Stimulated activated CD4-positive, alpha-beta T cell treated with anti-CD3 and anti-CD28 coated beads, Interleukin-2, amount 100 ng/mL, for 48 hours (primary cell): ENCODE results near the gene HECW1.
A peak's percentile ranks its signal among the peaks of the same experiment; 100 is the strongest.
"Not testable (repeated sequence)": the region's sequence is repeated elsewhere in the genome, so short reads cannot be mapped to it uniquely, and the experiment has no call there.

ENCODE experiments used
- DNase-seq, 2 donors: peaks; one replicate each; pipeline ENCODE4 v3.0.0-alpha.2; 2020

Gene HECW1

DNA sequence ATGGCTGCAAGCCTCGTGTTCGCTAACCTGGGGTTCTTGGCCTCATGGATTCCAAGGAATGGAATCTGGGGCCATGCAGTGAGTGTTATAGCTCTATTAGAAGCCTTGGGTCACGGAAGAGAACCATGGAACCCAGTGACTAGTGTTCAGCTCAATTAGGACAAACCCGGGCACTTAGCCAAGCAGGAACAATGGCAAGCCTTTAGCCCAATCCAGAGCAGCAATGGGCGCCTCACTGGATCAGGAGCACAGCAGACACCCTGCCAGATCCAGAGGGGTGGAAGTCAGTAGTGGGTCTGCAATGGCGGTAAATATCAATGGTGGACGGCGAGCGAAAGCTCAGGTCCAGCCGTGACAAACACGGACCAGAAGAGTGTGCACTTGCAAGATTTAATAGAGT is 98.1 kb downstream of the HECW1 start:
- DNase-seq: not testable (repeated sequence)

DNA sequence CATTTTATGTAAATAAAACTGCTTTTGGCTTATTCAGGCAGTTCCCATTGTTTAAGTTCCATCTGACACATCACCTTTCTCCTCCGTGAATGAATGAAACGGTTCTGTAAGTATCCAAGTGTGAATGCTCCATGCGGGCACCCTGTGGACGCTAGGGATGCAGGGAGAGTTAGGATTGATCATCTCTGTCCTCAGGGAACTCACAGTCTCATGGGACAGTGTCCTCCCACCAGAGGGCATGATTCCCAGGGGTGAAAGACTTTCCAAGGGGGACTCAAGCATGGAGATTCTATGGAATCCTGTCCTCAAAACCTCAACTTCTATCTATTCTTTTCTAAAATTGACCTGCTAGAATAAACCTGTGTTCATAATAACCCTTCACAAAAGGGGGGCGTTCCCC is 98.8 kb downstream of the HECW1 start:
- DNase-seq: no peak

DNA sequence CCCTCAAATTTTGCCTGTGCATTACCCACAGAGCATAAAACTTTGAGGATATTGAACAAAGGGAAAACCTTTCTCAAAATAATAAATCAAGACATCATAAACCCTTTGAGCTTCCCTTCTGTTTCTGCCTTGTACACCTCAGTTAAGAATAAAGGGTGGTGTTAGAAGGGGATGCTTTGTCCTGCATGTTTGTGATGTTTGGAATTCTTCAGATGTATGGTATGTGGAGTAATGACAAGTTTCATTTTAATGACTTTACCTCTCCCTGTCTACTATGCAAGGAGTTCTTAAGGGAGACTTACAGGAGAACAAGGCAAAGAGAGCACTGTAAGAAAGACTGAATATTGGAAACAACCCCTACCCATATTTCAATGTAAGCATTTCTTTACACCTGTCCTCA is 99.2 kb downstream of the HECW1 start:
- DNase-seq: no peak

DNA sequence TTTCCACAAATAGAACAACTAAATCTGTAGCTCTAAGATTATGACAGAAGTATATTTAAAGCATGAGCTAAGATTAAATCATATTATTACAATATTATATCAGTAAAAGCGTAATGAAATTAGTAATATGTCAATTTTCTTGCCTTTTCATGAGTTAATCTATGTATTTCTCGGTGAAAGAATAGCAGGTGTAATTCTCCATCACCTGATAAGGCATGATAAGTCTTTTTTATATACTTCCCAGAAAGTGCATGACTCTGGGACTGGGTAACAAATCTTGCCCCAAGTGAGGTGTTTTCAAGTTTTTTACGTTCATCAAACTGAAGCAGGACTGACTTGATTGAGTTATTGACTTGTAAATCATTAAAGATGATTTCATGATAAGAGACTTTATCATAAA is 100.5 kb downstream of the HECW1 start:
- no peak for DNase-seq

DNA sequence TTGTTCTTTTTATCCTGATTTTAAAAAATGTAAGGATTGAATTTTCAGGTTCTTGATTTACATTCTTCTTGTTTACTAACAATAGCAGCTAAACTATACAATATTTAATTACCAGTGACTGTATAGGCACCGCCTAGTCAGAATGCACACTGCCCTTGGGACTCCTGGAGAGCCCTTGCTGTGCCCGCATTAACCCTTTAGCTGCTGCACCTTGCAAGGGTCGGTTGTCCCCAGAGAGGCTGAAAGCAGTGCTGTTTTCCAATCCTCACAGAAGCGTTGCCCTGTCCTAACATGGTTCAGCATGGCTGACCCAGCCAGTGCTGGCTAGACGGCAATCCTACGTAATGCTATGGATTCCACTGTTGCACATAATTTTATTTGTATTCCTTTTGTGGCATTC is 102.6 kb downstream of the HECW1 start:
- DNase-seq: no peak

DNA sequence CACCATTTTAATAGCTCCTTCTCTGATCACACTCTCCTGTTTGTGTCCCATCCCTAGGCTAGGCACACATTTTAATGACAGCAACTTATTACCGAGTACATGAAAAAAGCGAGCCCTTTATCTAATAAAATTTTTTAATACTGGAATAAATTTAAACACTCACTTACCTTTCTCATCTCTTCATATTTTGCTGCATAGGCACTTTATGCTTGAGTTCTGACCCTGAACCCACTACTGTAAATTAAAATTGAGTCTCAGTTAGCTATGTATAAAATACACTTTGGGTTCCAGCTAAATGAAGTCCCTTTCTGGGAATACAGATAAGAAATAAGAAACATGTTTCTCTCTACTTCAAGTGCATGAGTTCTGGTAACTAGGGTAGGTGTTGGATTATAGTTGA is 104.6 kb downstream of the HECW1 start:
- DNase-seq: no peak

DNA sequence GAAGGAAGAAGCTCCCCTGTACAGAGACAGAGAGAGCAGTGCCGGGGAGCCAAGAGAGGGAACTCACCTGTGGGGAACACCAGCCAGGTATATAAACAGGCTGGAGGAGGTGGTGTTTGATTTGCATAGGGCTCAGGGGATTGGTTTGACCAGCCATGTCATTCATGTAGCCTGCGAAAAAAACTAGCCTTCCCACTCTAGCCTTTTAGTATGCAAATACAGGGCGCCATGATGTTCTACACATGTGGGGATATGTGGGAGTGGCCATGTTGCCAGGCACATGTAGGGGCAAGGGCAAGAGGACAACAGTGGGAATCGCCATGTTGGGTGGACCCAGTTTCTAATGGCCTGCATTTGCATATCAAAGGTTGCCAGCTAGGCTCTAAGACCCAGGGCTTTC is 106.5 kb downstream of the HECW1 start:
- DNase-seq: not testable (repeated sequence)

DNA sequence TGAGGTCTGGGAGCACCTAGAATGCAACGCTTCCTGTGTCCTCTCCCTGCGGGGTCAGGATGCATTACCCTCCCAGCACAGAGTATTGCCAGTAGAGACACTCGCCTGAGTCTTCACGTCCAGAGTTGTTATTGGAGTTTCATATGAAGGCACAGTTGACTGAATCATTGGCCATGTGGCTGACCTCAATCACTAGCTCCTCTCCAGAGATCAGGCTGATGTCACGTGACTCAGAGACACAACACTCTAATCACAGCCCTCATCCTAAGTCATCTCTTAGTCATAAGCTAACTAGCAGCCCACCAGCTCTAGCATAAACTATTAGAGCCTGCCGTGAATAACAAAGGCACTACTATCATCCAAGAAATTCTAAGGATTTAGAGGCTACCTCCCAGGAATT is 107.8 kb downstream of the HECW1 start:
- DNase-seq: no peak

DNA sequence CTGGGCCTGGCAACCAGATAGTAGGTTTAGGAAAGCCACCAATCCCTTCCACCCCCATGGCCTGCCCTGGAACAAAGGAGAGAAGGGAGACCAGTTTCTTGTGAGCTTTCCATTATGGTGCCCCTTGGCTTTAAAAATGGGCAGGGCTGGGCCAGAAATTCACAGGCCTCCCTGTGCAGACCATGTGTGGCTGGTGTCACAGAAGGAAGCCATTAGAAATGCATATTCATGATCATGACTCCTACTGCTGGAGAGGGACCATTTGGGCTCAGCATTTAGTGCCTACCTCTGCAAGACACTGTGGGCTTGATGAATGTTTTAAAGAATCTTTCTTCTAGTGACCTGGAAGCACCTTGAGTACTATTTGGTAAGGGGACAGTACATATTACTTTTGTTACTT is 108.3 kb downstream of the HECW1 start:
- DNase-seq: no peak

DNA sequence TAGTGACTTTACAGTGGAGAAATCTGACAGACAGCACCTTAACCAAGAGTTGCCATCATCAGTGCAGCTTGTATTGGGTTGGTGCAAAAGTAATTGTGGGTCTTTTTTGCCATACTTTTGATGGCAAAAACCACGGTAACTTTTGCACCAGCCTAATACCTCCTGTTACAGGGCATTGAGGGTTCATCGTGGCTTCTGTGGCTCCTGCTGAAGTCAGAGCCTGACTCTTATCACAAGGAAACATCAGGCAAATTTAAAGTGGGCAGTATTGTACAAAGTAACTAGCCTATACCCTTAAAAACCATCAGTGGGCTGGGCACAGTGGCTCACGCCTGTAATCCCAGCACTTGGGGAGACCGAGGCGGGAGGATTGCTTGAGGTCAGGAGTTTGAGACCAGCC is 117.4 kb downstream of the HECW1 start:
- DNase-seq: no peak

DNA sequence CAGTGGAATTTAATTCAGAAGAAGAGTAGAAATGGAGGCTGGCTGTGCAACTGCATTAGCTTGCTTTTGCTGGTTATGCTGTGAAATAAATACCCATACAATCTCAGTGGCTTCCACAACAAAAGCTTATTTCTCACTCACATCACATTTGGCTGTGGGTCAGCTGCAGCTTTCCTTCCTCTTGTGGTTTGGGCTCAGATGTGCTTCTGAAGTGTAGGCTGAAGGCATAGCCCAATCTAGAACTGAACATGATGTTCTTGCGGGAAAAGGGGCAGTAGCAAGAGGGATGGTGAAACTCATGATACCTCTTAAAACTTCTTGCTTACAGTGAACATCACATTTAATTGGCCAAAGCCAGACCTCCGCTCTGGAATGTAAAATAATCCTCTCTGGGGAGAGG is 119.9 kb downstream of the HECW1 start:
- no peak for DNase-seq

DNA sequence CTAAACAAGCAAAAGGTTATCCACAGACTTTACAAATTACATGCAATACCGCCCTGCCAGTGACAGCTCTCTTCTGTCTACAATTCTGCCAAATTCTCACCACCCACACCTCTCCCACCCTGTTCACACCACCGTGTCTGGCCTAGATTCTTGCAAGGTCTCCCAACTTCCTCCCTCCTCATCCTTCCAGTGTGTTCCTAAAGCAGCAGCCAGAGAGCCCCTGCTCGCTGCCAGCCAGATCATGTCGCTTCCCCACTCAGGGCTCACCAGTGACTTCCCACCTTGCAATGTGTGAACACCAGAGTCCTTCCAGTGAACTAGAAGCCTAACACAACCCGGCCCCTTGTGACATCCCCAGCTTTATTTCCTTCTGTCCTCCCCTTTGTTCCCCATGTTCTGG is 121.6 kb downstream of the HECW1 start:
- no peak for DNase-seq

DNA sequence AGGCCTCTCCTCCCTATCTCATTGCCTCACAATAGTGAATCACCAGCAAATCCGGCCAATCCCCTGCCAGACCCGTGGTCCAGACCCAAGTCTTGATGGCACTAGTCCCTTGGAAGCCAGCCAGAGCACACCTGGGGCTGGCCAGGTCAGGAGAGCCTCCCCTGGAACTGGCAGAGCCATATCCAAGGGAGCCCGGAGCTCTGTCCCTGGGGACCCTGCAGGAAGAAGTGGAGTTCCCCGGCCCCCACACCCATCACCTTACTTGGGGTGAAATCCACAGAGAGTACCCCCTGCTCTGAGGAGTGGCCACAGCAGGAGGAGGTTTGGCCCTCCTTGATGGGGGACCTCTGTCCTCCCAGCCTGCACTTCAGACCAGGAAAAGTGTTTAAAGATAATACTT is 122.5 kb downstream of the HECW1 start:
- DNase-seq: no peak

DNA sequence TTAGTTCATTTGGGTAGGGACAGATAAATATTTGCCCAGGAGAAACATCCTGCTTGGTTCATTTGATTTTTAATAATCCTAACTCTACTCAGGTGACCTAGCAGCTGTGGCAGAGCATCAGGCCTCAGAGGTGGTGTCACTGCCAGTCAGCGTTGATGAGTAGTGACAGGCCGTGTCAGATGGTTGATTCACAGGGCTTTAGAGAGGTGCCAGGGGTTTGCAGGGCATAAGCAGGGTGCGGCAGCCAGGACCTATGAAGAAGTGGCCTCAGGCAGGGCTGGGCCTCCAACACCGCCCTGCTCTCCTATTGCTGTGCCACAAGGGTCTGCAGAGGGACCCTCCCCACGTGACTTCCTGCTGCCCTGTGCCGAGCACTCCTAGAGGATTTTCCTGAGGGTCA is 128.1 kb downstream of the HECW1 start:
- no peak for DNase-seq

DNA sequence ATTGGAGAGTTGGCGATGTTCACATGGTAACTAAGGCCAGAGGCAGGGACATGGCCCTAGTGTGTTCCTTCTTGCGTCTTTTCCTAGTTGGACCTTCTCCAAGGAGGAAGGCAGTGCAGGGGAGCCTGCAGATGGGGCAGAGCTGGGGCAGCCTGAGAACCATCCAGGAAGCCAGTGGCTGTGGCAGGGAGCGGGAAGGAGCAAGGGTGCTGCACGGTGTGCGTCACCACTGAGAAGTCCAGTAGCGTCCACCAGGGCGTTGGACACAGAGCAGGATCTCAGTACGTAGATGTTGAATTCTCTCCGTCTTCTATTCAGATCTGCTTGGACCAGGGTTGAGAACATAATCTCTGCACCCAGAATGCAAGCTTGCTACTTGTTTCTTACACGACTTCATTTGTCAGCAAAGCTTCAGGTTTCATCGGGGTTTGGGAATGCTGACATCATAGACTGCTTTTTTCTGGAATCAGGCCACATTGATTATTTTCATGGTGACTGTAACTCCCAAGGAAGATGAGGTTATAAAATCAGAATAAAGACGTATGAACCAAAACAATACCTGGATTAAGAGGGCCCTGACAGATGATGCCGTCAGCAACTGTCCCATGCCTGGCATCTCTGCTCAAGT is 130.3 kb downstream of the HECW1 start:
- DNase-seq: no peak

DNA sequence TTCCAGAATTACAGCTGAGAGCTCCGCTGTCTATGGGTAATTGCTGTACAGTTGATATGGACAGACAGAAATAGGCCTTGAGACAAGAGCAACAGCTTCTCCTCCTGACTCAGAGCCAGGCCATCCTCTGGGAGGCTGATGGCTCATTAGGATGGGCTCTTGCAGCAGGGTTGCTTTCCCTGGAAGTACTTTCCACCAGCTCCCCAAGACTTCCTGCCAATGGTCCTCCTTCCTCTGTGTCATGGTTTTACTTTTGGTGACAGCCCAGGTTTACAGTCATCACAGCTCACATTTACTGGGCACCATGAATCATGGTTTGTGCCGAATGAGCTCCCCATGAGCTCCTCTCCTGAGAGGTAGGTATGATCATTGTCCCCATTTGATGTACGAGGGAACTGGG is 131.8 kb downstream of the HECW1 start:
- DNase-seq: no peak

DNA sequence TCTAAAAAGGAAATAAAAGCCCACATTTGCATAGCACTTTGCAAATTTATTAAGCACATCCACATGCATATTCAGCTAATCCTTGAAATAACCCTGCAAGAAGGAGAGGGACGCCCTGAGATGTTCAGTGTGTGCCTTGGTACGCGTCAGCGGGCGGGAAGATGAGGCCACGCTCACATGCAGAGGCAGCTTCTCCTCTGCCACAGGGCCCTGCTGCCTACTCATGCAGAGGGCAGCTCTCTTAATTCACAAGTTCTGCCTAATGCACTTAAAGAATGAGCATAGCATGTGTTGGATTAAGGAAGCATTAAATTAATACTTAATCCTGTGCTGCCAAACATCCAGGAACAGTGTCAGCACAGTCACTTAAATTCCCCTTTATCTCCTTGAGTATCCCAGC is 132.3 kb downstream of the HECW1 start:
- no peak for DNase-seq

DNA sequence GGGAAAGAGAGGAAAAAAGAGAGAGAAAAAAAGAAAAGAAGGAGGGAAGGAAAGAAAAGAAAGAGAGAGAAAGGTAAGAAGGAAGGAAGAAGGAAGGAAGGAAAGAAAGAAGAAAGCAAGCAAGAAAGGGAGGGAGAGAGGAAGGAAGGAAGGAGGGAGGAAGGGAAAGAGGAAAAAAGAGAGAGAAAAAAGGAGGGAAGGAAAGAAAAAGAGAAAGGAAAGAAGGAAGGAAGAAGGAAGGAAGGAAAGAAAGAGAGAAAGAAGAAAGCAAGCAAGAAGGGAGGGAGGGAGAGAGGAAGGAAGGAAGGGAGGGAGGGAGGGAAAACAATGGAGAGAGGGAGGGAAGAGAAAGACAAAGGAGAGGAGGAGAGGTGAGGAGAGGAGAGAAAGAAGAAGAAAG is 135.3 kb downstream of the HECW1 start:
- DNase-seq: no peak

DNA sequence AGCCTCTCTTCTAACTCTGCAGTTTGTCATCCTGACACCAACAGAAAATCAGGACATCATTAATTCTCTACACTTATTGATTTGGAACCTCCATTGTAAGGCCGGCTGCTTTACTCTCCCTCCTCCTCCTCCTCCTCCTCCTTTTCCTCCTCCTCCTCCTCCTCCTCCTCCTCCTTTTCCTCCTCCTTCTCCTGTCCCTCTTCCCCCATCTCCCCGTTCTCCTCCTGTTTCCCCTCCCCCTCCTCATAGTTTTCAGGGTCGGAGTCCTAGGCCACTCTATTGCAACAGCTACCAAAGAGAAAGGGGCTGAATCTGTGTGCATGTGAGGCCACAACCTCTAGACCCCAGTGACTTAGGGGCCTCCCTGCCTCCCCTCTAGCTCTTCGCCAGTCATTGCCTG is 136.1 kb downstream of the HECW1 start:
- DNase-seq: no peak

DNA sequence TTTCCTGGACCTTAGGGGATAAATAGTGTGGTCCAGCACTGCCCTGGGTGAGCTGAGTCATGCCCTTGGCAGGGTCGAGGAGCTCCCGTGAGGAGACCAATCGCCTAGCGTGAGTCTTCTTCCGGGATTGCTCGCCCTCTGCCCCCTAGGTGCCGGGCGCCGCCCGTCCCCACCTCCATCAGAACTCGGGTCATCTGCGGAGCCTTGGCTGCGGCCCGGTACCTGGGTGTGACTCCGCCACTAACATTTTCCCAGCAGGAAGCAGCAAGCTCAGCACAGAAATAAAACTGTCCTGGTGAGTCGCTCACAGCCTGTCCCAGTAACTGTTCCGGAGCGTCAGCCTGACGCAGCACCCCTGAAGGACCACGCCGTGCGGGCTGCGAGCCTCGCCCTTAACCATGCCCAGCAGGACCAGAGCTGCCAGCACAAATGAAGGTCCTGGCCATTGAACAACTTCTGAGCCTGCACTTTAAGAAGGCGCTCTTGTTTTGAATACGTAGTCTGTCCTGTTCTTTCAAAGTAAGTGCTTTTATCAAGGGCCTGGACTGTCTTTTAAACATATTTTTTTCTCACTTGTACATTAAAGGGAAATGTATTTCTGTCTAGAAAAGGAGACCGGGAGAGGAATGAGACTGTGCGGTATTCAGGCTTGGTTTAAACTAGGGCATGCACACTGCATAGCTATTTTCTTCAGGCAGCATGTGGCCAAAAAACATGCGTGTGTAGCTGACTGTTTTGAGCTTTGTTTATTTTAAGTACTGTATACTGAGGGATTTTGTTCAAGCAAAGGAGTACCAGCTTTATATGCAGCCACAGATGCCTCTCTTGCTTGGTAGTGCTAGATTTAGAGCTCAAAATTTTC is 136.7 kb downstream of the HECW1 start:
- DNase-seq: no peak

DNA sequence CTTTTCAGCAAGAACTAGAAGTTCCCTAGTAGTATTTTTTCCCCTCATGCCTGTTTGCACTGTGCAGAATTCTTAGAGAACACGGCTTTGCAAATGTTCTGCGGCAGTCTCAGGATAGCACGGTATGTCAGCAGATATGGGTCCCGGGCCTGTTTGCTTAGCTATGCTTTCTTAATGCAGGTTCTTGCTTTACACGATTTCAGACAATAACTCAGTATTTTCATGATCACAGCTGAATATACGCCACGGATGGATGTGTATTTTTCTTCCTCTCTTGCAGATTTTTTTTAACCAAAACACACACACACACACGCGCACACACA is 137.3 kb downstream of the HECW1 start:
- no peak for DNase-seq

DNA sequence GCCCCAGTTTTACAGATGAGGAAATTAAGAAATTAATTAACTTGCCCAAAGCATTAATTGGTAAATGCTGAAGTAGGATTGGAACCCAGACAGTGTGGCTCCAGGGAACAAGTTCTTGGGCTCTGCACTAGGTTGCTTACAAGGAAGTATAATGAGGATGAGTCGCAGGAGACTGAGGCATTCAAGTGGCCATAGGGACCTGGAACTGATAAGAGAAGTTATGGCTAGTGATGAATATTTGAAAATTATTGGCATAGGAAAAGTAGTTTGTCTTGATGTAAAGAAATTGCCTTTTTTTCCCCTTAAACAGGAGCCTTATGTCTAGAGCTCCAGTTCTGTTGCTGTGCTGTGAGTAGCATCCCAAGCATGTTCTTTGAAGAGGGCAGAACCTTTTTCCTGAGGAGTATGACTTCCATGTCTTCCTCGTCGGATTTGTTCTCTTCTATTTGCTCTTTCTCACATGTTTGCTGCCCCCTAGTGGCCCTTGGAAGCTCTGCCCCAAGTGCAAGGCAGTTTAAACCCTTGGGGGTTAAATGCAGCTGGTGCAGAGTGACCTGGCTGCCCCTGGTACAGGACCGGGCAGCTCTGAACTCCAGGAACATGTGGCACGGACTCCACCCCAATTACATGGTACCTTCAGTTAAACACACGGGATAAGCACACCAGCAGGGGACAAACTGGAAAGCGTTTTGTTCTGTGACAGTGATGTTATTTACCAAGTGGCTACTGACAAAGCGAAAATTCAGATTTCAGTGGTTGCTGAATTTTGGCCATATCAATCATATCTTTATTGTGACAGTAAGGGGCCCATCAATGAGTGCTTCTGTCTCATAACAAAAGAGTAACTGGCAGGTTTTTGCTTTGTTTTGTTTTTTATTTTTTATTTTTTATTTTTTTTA is 148.8 kb downstream of the HECW1 start:
- peak; percentile 59 to 60 for DNase-seq

DNA sequence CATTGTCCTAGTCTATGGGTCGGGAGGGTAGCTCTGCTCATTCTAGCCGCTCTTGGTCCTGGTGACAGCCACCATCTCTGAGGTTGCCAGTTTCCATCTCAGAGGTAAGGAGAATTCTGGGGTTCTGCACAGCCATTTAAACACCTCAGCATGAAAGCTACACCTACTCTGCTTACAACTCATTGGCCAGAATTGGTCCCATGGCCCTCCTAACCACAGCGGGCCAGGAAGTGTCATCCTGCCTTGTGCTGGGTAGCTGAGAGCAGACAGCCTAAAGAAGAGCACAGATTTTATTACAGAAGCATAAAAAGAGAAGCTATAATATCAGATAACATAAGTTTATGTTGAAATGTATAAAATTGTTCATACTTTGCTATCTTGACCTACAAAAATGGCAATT is 152.7 kb downstream of the HECW1 start:
- no peak for DNase-seq
